Measurements from ENCODE around the gene SYNDIG1. TPM values are rescaled to one million over a fixed set of nuclear protein-coding genes. Genes with fewer than 3 reads are reported as not detected.

SYNDIG1 gene
- total and polyA plus RNA-seq, 2 of the 4 experiments (the other 2 are of a cell fraction) = not detected

- H4K91ac ChIP-seq (ENCODE audit: insufficient read depth, low read depth, low read length) = no peak overlapping the region
- no peak overlapping the region for H3K9ac ChIP-seq (ENCODE audit: low read depth, low read length)
- no peak overlapping the region for H2AK5ac ChIP-seq (ENCODE audit: low read depth, low read length)
- no peak overlapping the region for H2BK20ac ChIP-seq (ENCODE audit: low read depth, low read length)
- no CpG with 5 or more reads among the region's 8 CpGs for WGBS, 2 experiments (ENCODE audit: extremely low coverage in 2 of 2, insufficient read length in 1 of 2)
- no peaks in the 10 kb centered on the region for H4K20me1 ChIP-seq (ENCODE audit: insufficient read depth, low read length)
- BruUV-seq (replicated peaks) = no TSS peak
- no peak overlapping the region for H3K14ac ChIP-seq (replicated peaks; ENCODE audit: low read depth, low read length)
- dilution Hi-C loops (cut with HindIII; ENCODE audit: low sequenced_read_pairs, unreplicated experiment) = no loop called here
- H3K18ac ChIP-seq (ENCODE audit: low read depth, low read length) = no peak overlapping the region
- H2AK9ac ChIP-seq (replicated peaks; ENCODE audit: low read depth, low read length, poor library complexity) = no peak overlapping the region
- H4K5ac ChIP-seq (ENCODE audit: low read depth, low read length) = no peak overlapping the region
- peaks cover 5% of the 10 kb centered on the region for H3K4me1 ChIP-seq (ENCODE audit: control insufficient read depth, insufficient read depth, low read length)
- H3K9me3 ChIP-seq (ENCODE audit: control insufficient read depth, insufficient read depth, low read length) = no peaks in the 10 kb centered on the region
- in situ Hi-C loops (cut with MboI; ENCODE audit: low sequenced_read_pairs) = no loop called here
- DNase-seq (peak; percentile 22), ATAC-seq (ENCODE audit: low read depth) (no peak)
- H2AFZ ChIP-seq (replicated peaks; ENCODE audit: low read length, poor library complexity) = no peak overlapping the region
- H3K36me3 ChIP-seq (ENCODE audit: control insufficient read depth, insufficient read depth, low read length) = no peaks in the 10 kb centered on the region
- peaks cover 4% of the 10 kb centered on the region; the same call in 1 of the 2 replicates for H3K9me1 ChIP-seq (ENCODE audit: insufficient read depth, low read length)
- no peak overlapping the region for H3K4me3 ChIP-seq (ENCODE audit: insufficient read depth, low read depth, low read length)
- POLR2A ChIA-PET (ENCODE audit: unreplicated experiment) = no interaction called here
- no peak overlapping the region for H3K56ac ChIP-seq (ENCODE audit: extremely low read depth, insufficient read depth, low read length)
- H3K79me1 ChIP-seq (ENCODE audit: low read depth in 1 of 2, low read length in 2 of 2) = no peaks in the 10 kb centered on the region
- no peak overlapping the region for H2BK5ac ChIP-seq (ENCODE audit: low read depth, low read length, poor library complexity, severe bottlenecking)
- peaks cover 5% of the 10 kb centered on the region for H3K27me3 ChIP-seq (ENCODE audit: control insufficient read depth, insufficient read depth, low read length)
- H4K8ac ChIP-seq (ENCODE audit: low read depth in 2 of 2, low read length in 2 of 2) = no peak overlapping the region
- intact Hi-C loops (cut with micrococcal nuclease) = no loop called here
- H2BK15ac ChIP-seq (ENCODE audit: low read depth, low read length) = no peak overlapping the region
- TF ChIP-seq FOS (IDR thresholded peaks at IDR 0.05; ENCODE audit: low read depth, low read length) = no peak
- 0 out of 2 replicates have a peak, but pooled peaks have one; percentile 10 for TF ChIP-seq CTCF (conservative IDR thresholded peaks at IDR 0.05; ENCODE audit: low read depth, low read length)
- no peak overlapping the region for H3K4me2 ChIP-seq (ENCODE audit: low read depth, low read length)
- no peak overlapping the region for H3K4ac ChIP-seq (ENCODE audit: low read depth, low read length)
- H3K23ac ChIP-seq (ENCODE audit: low read depth, low read length) = no peak overlapping the region
- no peak overlapping the region for H3K27ac ChIP-seq (ENCODE audit: insufficient read depth, low read length)
- no peak overlapping the region for H2BK120ac ChIP-seq (ENCODE audit: low read depth, low read length)
- CTCF ChIA-PET = no interaction called here
These were observed 187.8 kb downstream of the SYNDIG1 start for GRCh38 chr20:24657196-24657595.

Data from IMR-90 (cell line).